ENCODE measurements around the gene BRD1. TPM values are rescaled to one million over a fixed set of nuclear protein-coding genes. Genes with fewer than 3 reads are reported as not detected.

The BRD1 gene
- total and polyA plus RNA-seq, 4 donors, result 7.6 to 32.2 (median 24.2) TPM

GRCh38 chr22:49760280-49760629, 67.4 kb downstream of the BRD1 start:
- Histone ChIP-seq H3K36me3 (ENCODE audit: control insufficient read depth in 1 of 2, insufficient read depth in 2 of 2, low read length in 1 of 2) (no peaks in the 10 kb centered on the region), H3K27me3 (ENCODE audit: control insufficient read depth in 1 of 2, insufficient read depth in 2 of 2, low read length in 1 of 2) (no peaks in the 10 kb centered on the region), H3K4me3 (ENCODE audit: low read length in 2 of 2) (no peak overlapping the region), H3K4me1 (ENCODE audit: control insufficient read depth in 1 of 2, insufficient read depth in 2 of 2, low read length in 2 of 2) (no peaks in the 10 kb centered on the region), H3K27ac (ENCODE audit: low read depth in 1 of 2, low read length in 2 of 2) (no peak overlapping the region), H3K9me3 (ENCODE audit: control insufficient read depth, low read length) (peaks cover 3% of the 10 kb centered on the region)
- WGBS, 2 donors, result 76 to 77% methylated on average over 5 of the region's 5 CpGs
- intact Hi-C loops (cut with DNase I), result loop anchor here in 1 of 2 donors (10.0 kb wide), 1 partner anchor 275 kb away; no protein-coding TSS in a partner anchor
- DNase-seq (peak in 1 of 2 donors; percentile 7), ATAC-seq (ENCODE audit: low FRiP score) (no peak)

DNA sequence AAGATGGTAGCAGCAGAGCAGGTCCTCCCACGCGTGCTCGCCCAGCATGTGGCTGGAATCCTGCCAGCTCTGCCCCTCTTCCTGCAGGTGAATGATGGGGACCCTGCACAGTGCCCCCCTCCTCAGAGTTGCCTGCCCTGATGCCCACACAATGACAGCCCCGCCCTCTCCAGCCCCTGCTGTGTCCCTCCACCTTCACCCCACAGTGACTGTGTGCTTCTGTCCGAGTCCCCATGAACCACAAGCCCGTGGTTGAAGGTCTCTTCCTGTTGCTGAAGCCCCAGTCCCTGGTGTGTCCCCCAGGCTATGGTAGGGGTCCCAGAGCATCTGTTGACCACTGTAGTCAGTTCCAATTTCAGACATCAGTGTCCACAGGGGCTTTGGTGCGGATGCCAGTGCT, 71.0 kb downstream of the BRD1 start:
- H3K27me3 ChIP-seq (ENCODE audit: control insufficient read depth in 1 of 2, insufficient read depth in 2 of 2, low read length in 1 of 2), result no peaks in the 10 kb centered on the region
- peaks cover 3% of the 10 kb centered on the region for H3K9me3 ChIP-seq (ENCODE audit: control insufficient read depth, low read length)
- WGBS, 2 donors, result 85 to 88% methylated on average over 7 of the region's 7 CpGs
- H3K4me3 ChIP-seq (ENCODE audit: low read length in 2 of 2), result no peak overlapping the region
- DNase-seq, result peak in 1 of 2 donors; percentile 19
- H3K27ac ChIP-seq (ENCODE audit: low read depth in 1 of 2, low read length in 2 of 2), result no peak overlapping the region
- ATAC-seq (ENCODE audit: low FRiP score), result no peak
- intact Hi-C loops (cut with DNase I), result no loop called here
- H3K36me3 ChIP-seq (ENCODE audit: control insufficient read depth in 1 of 2, insufficient read depth in 2 of 2, low read length in 1 of 2), result no peaks in the 10 kb centered on the region
- no peaks in the 10 kb centered on the region for H3K4me1 ChIP-seq (ENCODE audit: control insufficient read depth in 1 of 2, insufficient read depth in 2 of 2, low read length in 2 of 2)

DNA sequence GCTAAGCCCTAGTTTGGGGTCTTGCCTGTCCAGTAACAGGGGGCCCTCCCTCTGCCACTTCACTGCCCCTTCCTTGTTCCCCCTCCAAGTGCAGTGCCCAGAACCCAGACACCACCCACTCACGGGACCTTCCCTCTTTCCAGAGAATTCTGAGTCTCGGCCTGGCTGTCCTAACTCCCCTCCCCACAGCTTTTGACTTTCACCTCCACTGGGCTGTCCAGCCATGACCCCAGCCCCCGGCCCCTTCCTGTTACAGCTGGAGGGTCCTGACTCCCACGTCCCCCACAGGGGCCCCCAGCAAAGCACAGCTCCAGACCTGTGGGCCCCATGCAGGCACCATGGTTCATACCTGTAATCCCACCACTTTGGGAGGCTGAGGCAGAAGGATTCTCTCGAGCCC, 71.5 kb downstream of the BRD1 start:
- H3K4me1 ChIP-seq (ENCODE audit: control insufficient read depth in 1 of 2, insufficient read depth in 2 of 2, low read length in 2 of 2), result no peaks in the 10 kb centered on the region
- no peak overlapping the region for H3K27ac ChIP-seq (ENCODE audit: low read depth in 1 of 2, low read length in 2 of 2)
- H3K36me3 ChIP-seq (ENCODE audit: control insufficient read depth in 1 of 2, insufficient read depth in 2 of 2, low read length in 1 of 2), result no peaks in the 10 kb centered on the region
- H3K9me3 ChIP-seq (ENCODE audit: control insufficient read depth, low read length), result peaks cover 3% of the 10 kb centered on the region
- no peaks in the 10 kb centered on the region for H3K27me3 ChIP-seq (ENCODE audit: control insufficient read depth in 1 of 2, insufficient read depth in 2 of 2, low read length in 1 of 2)
- ATAC-seq (ENCODE audit: low FRiP score), result no peak
- WGBS, 2 donors, result 84 to 85% methylated on average over 5 of the region's 5 CpGs
- intact Hi-C loops (cut with DNase I), result no loop called here
- no peak overlapping the region for H3K4me3 ChIP-seq (ENCODE audit: low read length in 2 of 2)
- DNase-seq, result peak in 1 of 2 donors; percentile 6

DNA sequence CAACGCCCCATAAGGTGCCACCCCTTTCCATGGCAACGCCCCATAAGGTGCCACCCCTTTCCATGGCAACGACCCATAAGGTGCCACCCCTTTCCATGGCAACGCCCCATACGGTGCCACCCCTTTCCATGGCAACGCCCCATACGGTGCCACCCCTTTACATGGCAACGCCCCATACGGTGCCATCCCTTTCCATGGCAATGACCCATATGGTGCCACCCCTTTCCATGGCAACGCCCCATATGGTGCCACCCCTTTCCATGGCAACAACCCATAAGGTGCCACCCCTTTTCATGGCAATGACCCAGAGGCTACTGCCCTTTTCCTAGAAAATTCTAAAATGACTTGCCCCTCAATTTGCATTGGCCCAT, 72.1 kb downstream of the BRD1 start:
- H3K4me3 ChIP-seq (ENCODE audit: low read length in 2 of 2), result no peak overlapping the region
- intact Hi-C loops (cut with DNase I), result no loop called here
- peak in 1 of 2 donors; percentile 16 for DNase-seq
- no peak for ATAC-seq (ENCODE audit: low FRiP score)
- H3K9me3 ChIP-seq (ENCODE audit: control insufficient read depth, low read length), result peaks cover 3% of the 10 kb centered on the region
- H3K27me3 ChIP-seq (ENCODE audit: control insufficient read depth in 1 of 2, insufficient read depth in 2 of 2, low read length in 1 of 2), result no peaks in the 10 kb centered on the region
- no peaks in the 10 kb centered on the region for H3K36me3 ChIP-seq (ENCODE audit: control insufficient read depth in 1 of 2, insufficient read depth in 2 of 2, low read length in 1 of 2)
- H3K4me1 ChIP-seq (ENCODE audit: control insufficient read depth in 1 of 2, insufficient read depth in 2 of 2, low read length in 2 of 2), result no peaks in the 10 kb centered on the region
- WGBS, 2 donors, result 88 to 93% methylated on average over 10 of the region's 10 CpGs
- no peak overlapping the region for H3K27ac ChIP-seq (ENCODE audit: low read depth in 1 of 2, low read length in 2 of 2)

DNA sequence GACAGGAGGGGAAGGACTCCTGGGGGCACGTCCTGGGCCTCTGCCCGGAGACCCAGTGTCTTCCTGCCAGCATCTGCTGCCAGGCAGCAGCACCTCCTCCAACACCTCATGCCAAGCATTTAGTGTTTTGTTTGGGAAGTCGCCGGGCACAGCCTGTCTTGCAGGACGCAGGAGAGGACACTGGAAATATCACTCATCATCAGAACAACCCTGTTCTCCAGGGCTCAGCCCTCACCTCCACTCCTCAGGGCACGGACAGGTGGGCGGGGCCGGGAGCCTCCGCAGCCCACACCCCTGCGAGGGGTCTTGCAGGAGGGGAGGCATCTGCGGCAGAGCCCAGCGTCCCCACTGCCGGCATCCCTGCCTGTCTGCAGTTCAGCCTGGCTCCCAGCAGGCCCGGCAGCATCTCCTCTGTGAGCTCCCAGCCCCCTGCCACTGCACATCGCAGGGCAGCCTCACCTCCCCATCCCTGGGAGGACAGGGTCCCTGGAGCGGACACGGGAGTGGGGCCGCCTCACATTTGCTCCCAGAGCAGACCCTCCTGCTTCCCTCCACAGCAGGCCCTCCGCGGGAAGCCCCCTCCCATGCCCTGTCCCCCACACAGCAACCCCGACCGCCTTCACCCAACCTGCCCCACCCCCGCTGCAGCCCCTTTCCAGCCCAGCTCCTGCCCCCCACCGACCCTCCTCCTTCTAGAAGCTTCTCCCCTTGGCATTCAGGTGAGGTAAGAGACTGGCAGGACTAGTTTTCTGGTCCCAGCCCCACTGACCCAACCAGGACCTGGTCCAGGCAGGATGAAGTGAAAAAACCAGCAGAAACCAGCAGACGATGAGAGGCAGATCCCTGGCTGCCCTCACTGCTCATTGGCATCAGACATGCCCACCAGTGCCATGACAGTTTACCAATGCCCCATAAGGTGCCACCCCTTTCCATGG, 72.7 kb downstream of the BRD1 start:
- intact Hi-C loops (cut with DNase I), result no loop called here
- H3K27ac ChIP-seq (ENCODE audit: low read depth in 1 of 2, low read length in 2 of 2), result no peak overlapping the region
- DNase-seq (peak in 1 of 2 donors; percentile 43), ATAC-seq (ENCODE audit: low FRiP score) (no peak)
- no peaks in the 10 kb centered on the region for H3K36me3 ChIP-seq (ENCODE audit: control insufficient read depth in 1 of 2, insufficient read depth in 2 of 2, low read length in 1 of 2)
- peaks cover 3% of the 10 kb centered on the region for H3K9me3 ChIP-seq (ENCODE audit: control insufficient read depth, low read length)
- H3K4me1 ChIP-seq (ENCODE audit: control insufficient read depth in 1 of 2, insufficient read depth in 2 of 2, low read length in 2 of 2), result no peaks in the 10 kb centered on the region
- 49 to 54% methylated on average over 25 of the region's 25 CpGs for WGBS, 2 donors
- no peak overlapping the region for H3K4me3 ChIP-seq (ENCODE audit: low read length in 2 of 2)
- H3K27me3 ChIP-seq (ENCODE audit: control insufficient read depth in 1 of 2, insufficient read depth in 2 of 2, low read length in 1 of 2), result no peaks in the 10 kb centered on the region

GRCh38 chr22:49753961-49754695, 73.5 kb downstream of the BRD1 start:
- 73% methylated on average over 20 of the region's 20 CpGs for WGBS, 2 donors
- no peak for ATAC-seq (ENCODE audit: low FRiP score)
- no peak overlapping the region for H3K27ac ChIP-seq (ENCODE audit: low read depth in 1 of 2, low read length in 2 of 2)
- H3K9me3 ChIP-seq (ENCODE audit: control insufficient read depth, low read length), result peaks cover 3% of the 10 kb centered on the region
- H3K4me3 ChIP-seq (ENCODE audit: low read length in 2 of 2), result no peak overlapping the region
- H3K4me1 ChIP-seq (ENCODE audit: control insufficient read depth in 1 of 2, insufficient read depth in 2 of 2, low read length in 2 of 2), result no peaks in the 10 kb centered on the region
- DNase-seq, result peak in 1 of 2 donors; percentile 26
- H3K36me3 ChIP-seq (ENCODE audit: control insufficient read depth in 1 of 2, insufficient read depth in 2 of 2, low read length in 1 of 2), result no peaks in the 10 kb centered on the region
- intact Hi-C loops (cut with DNase I), result no loop called here
- H3K27me3 ChIP-seq (ENCODE audit: control insufficient read depth in 1 of 2, insufficient read depth in 2 of 2, low read length in 1 of 2), result no peaks in the 10 kb centered on the region

DNA sequence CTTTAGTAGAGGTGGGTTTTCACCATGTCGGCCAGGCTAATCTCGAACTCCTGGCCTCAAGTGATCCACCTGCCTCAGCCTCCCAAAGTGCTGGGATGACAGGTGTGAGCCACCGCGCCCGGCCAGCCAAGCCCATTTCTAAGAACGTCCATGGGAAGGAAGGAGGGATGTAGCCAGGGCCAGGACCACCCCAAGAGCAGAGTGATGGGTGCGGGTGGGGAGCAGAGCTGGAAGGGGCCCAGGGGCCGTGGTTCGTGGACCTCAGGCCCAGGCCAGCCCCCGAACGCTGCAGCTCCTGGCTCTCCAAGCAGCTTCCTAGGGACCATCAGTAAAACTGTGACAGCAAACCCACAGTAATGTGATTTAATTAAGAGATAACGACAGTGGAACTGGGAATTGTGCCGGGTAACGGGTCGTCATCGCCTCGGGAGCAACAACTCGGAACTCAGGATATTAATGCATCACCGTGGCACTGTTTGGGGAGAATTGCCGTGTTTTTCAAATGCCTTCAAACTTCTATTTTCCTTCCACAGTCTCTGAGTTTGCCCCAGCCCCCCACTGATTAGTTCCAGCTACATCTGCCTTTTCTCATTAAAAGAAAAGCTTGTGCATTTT, 74.3 kb downstream of the BRD1 start:
- no peak overlapping the region for H3K27ac ChIP-seq (ENCODE audit: low read depth in 1 of 2, low read length in 2 of 2)
- H3K4me3 ChIP-seq (ENCODE audit: low read length in 2 of 2), result no peak overlapping the region
- no peaks in the 10 kb centered on the region for H3K27me3 ChIP-seq (ENCODE audit: control insufficient read depth in 1 of 2, insufficient read depth in 2 of 2, low read length in 1 of 2)
- intact Hi-C loops (cut with DNase I), result no loop called here
- H3K36me3 ChIP-seq (ENCODE audit: control insufficient read depth in 1 of 2, insufficient read depth in 2 of 2, low read length in 1 of 2), result no peaks in the 10 kb centered on the region
- no peaks in the 10 kb centered on the region for H3K4me1 ChIP-seq (ENCODE audit: control insufficient read depth in 1 of 2, insufficient read depth in 2 of 2, low read length in 2 of 2)
- DNase-seq (peak in 1 of 2 donors; percentile 17), ATAC-seq (ENCODE audit: low FRiP score) (no peak)
- 79% methylated on average over 20 of the region's 20 CpGs for WGBS, 2 donors
- peaks cover 6% of the 10 kb centered on the region for H3K9me3 ChIP-seq (ENCODE audit: control insufficient read depth, low read length)

- Histone ChIP-seq H3K4me1 (ENCODE audit: control insufficient read depth in 1 of 2, insufficient read depth in 2 of 2, low read length in 2 of 2) (no peaks in the 10 kb centered on the region), H3K36me3 (ENCODE audit: control insufficient read depth in 1 of 2, insufficient read depth in 2 of 2, low read length in 1 of 2) (no peaks in the 10 kb centered on the region), H3K4me3 (ENCODE audit: low read length in 2 of 2) (no peak overlapping the region), H3K27me3 (ENCODE audit: control insufficient read depth in 1 of 2, insufficient read depth in 2 of 2, low read length in 1 of 2) (no peaks in the 10 kb centered on the region), H3K9me3 (ENCODE audit: control insufficient read depth, low read length) (peaks cover 6% of the 10 kb centered on the region), H3K27ac (ENCODE audit: low read depth in 1 of 2, low read length in 2 of 2) (no peak overlapping the region)
- intact Hi-C loops (cut with DNase I), result no loop called here
- no peak for ATAC-seq (ENCODE audit: low FRiP score)
- DNase-seq, result peak in 1 of 2 donors; percentile 9
- 48 to 54% methylated on average over 20 to 21 of the region's 21 CpGs for WGBS, 2 donors
Measured at GRCh38 chr22:49752598-49753091, 75.0 kb downstream of the BRD1 start.

Measured in aorta (tissue), 5 donors.